ENCODE results near the gene GRHL3.

GRHL3 gene

GRCh38 chr1:24373044-24373443 lies 53.9 kb downstream of the GRHL3 start:
- DNase-seq (ENCODE audit: low read depth, low spot score) = no peak

GRCh38 chr1:24373710-24374109 lies 54.6 kb downstream of the GRHL3 start:
- no peak for DNase-seq (ENCODE audit: low read depth, low spot score)

DNA sequence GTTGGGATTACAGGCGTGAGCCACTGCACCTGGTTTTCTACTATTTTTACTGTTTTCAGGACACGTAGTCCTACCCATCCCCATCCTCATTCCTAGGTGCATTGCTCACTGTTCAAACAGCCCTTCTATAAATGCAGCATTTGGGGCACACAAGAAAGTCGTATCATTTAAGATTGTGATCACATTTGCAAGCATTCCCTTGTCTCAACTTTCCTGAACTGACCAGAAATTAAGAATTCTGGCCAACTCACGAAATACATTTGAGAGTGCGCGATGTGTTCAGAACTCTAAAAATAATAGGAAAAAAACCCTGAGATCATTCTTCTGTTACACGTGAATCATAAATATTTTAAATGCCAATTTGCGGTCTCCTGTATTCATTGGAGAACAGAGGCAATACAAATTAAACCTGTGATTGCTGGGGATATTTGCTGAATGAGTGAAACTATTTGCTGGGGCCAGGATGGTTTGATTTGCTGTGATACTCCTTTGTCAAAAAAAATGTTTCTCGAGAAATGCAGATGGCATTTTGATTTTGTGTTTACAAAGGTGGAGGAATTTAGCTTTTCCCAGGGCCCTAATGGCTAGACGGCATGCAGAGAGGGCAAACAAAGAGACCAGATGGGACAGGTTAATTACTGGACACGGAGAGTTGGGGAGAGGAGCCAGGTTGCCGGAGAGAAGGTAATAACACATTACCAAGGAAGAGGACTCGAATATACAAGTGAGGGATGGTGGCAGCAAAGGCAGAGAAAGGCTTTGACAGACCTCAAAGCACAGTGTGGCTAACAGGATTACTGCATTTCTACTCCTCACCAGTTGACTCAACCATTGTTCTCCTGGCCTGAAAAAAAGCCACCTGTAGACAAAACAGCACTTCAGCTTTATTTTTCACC lies 56.0 kb downstream of the GRHL3 start:
- no peak for DNase-seq (ENCODE audit: low read depth, low spot score)

- DNase-seq (ENCODE audit: low read depth, low spot score) = no peak
Observed at GRCh38 chr1:24379733-24380315, 60.7 kb downstream of the GRHL3 start.

- no peak for DNase-seq (ENCODE audit: low read depth, low spot score)
Observed at GRCh38 chr1:24380508-24380907, 61.4 kb downstream of the GRHL3 start.

- no peak for DNase-seq (ENCODE audit: low read depth, low spot score)
Observed at GRCh38 chr1:24381256-24381655, 62.1 kb downstream of the GRHL3 start.

- DNase-seq (ENCODE audit: low read depth, low spot score) = no peak
Observed at GRCh38 chr1:24382165-24382577, 63.0 kb downstream of the GRHL3 start.

DNA sequence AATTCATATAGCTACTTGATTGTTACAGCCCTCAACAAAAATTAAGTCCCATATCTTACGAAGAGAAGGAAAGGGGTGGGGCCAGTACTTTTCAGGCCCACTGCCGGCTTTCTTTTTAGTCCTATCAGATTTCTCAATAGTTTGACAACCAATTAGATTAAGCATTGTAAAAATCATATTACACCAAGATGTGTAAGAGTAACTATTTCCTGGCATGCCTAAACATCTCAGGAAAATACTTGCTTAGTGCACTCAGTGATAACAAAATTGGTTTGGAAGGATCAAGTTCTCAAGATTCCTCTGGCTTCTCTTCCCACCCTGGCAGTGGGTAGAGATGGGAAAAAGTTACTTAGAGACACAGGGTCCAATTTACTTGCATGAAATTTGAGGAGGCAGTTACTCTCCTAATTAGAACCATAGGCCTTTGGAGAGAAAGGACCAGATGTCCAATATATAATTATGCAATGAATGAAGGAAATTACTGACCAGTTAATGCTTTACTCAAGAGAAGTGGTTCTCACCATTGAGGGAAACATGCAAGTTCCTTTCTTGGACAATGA lies 64.3 kb downstream of the GRHL3 start:
- DNase-seq (ENCODE audit: low read depth, low spot score) = no peak

- DNase-seq (ENCODE audit: low read depth, low spot score) = no peak
Observed at GRCh38 chr1:24384251-24385090, 65.3 kb downstream of the GRHL3 start.

- DNase-seq (ENCODE audit: low read depth, low spot score) = no peak
Observed at GRCh38 chr1:24385160-24385940, 66.2 kb downstream of the GRHL3 start.

- no peak for DNase-seq (ENCODE audit: low read depth, low spot score)
Observed at GRCh38 chr1:24386241-24386640, 67.1 kb downstream of the GRHL3 start.

- no peak for DNase-seq (ENCODE audit: low read depth, low spot score)
Observed at GRCh38 chr1:24386931-24387330, 67.8 kb downstream of the GRHL3 start.

- no peak for DNase-seq (ENCODE audit: low read depth, low spot score)
Observed at GRCh38 chr1:24387636-24388175, 68.5 kb downstream of the GRHL3 start.

DNA sequence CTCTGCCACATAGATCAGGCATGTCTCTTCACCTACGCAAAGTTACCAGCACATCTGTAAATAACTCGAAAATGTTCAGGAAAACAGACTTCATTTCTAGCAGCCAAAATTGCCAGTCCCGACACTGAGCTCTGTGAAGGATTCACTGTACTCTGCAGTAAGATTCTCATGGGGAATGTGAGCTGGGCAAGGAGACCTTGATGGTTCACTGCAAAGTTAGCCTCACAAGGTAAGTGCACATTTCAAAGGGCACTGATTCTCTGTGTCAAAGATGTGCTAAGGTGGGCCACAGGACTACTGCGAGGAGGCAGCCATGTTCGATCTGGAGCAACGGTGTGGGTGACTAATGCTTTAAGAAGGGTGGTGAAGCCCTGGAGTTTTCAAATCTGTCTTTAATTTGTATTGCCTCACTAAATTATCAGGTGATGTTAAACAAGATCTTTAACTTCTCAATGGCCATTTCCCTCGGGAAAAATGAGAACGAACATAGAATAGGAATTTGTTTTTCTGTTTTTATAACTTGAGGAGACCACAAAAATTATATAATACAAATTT lies 69.3 kb downstream of the GRHL3 start:
- no peak for DNase-seq (ENCODE audit: low read depth, low spot score)

DNA sequence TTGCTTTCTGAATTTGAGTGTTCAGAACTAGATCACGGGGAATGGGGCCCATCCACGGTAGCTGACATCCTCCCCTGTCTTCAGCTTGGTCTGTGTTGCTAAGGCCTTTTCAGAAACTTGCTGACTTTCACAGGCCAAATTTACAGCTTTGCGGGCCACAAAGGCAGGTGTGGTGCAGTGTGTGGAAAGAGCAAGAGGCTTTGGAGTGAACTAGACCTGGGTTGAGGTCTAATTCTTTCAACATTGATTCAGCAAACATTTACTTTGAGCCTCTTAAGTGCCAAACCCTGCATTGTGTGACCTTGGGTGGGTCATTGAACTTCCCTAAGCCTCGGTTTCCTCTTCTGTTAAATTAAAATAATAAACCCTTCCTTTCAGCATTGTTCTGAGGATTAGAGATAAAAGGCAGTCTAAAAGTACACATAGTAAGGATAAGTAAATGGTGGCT lies 70.1 kb downstream of the GRHL3 start:
- no peak for DNase-seq (ENCODE audit: low read depth, low spot score)

GRCh38 chr1:24390924-24391782 lies 72.0 kb downstream of the GRHL3 start:
- DNase-seq (ENCODE audit: low read depth, low spot score) = peak; percentile 43

DNA sequence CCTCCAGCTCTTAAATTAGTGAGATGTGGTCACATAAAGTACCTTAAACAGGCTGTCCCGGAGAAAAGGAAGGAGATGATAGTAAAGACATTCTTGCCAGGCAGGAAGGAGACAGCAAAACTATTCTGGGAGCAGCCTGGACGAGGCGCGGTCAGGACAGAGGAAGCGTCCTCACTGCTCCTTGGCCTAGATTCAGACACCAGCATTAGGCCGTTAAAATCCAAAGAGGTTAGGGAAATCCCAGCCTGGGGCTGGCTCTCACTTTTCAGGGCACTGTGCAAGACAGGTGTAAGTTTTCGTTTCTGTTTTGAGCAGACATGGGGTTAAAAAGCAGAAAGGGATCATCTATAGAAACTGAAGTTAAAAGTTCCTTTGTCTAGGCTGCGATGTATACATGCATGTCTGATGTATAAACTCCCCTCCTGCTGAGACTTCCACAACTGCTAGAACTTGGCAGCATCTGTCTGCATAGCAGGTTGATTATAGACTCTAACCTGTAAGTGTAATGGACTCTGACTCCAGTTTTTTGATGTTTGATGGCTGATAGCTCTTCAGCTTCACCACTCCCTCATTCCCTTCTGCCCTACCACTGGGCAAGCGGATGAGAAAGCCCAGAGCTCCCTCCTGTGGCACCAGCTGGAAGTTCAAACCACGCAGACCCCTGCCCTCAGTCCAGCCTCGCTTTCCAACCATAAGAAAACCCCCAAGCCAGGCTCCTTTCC lies 72.9 kb downstream of the GRHL3 start:
- no peak for DNase-seq (ENCODE audit: low read depth, low spot score)

DNA sequence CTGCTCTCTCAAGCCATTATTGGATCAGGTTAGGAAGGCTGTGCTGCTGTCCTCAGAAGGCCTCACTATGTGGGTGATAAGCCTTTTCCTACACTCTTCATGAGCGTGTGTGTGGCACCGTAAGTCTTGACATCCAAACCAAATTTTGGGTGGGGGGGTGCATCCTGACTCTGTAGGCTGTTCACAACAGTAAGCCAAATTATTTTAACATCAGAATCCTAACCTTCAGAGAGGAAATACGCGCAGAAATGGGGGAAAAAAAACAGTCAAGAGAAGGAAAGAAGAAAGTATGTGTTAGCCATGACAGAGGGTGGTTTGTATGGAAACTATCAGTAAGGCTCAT lies 73.4 kb downstream of the GRHL3 start:
- DNase-seq (ENCODE audit: low read depth, low spot score) = no peak
